C4-2B (cell line): Measurements from ENCODE around the gene ARPC4.

Experiments
- H3K27ac ChIP-seq: fragments of 450-650 bp; 2 replicates; pipeline ENCODE4 v1.5.1; 2017
- CTCF ChIP-seq: fragments of 450-650 bp; conservative IDR thresholded peaks from 2 replicates; pipeline ENCODE4 v1.5.1; 2017; ENCODE audit warnings: mild to moderate bottlenecking
- ZFX ChIP-seq: fragments of 450-650 bp; IDR thresholded peaks from 2 replicates; pipeline ENCODE4 v1.6.1; 2017

Gene ARPC4

GRCh38 chr3:9749296-9749644 is 43.6 kb upstream of the ARPC4 start:
- peak overlapping the region; percentile 81 for H3K27ac ChIP-seq
- TF ChIP-seq ZFX: no peak
- no peak for TF ChIP-seq CTCF

GRCh38 chr3:9749645-9750555 is 43.0 kb upstream of the ARPC4 start, which contains the start of gene OGG1:
OGG1 (plus strand) TSS chr3:9749952; CDS start chr3:9750287, 335 bp downstream.
- no peak for TF ChIP-seq CTCF
- no peak for TF ChIP-seq ZFX
- H3K27ac ChIP-seq: peak within 1 kb of the TSS; percentile 81

- TF ChIP-seq ZFX (no peak), CTCF (no peak)
- H3K27ac ChIP-seq: peak overlapping the region; percentile 81
Observed at GRCh38 chr3:9750556-9751411, 42.1 kb upstream of the ARPC4 start.

- no peak overlapping the region for H3K27ac ChIP-seq
- TF ChIP-seq CTCF: no peak
- TF ChIP-seq ZFX: no peak
Observed at GRCh38 chr3:9754678-9755077, 38.2 kb upstream of the ARPC4 start.

- TF ChIP-seq CTCF: no peak
- TF ChIP-seq ZFX: no peak
- no peak overlapping the region for H3K27ac ChIP-seq
Observed at GRCh38 chr3:9757427-9757826, 35.5 kb upstream of the ARPC4 start.

- TF ChIP-seq CTCF (no peak), ZFX (no peak)
- no peak overlapping the region for H3K27ac ChIP-seq
Observed at GRCh38 chr3:9760779-9761505, 31.9 kb upstream of the ARPC4 start.
